Lower leg skin (tissue), 3 donors: ENCODE results near the gene CHST5.

Experiments
- CTCF ChIP-seq, 3 donors: fragments of 450-650 bp; IDR thresholded peaks; one replicate each; pipeline ENCODE4 v1.5.1; 2016; ENCODE audit warnings: antibody characterized with exemption in 3 of 3, mild to moderate bottlenecking in 3 of 3, moderate library complexity in 2 of 3
- POLR2A ChIP-seq, 2 donors: fragments of 450-650 bp; IDR thresholded peaks; one replicate each; pipeline ENCODE4 v1.6.1; 2016 to 2017; ENCODE audit warnings: antibody characterized with exemption in 2 of 2, mild to moderate bottlenecking in 1 of 2, moderate library complexity in 1 of 2

GRCh38 chr16:75481475-75481874 is 54.4 kb downstream of the CHST5 start:
- no peak for TF ChIP-seq CTCF (IDR thresholded peaks at IDR 0.05)
- no peak for TF ChIP-seq POLR2A (IDR thresholded peaks at IDR 0.05)
